WERI-Rb-1 (cell line): ENCODE measurements around the gene TOX3.

Experiments
- DNase-seq: peaks from one replicate; pipeline ENCODE4 v3.0.0-alpha.2; 2020
- H3K27ac ChIP-seq: fragments of 250-450 bp; sonication (Bioruptor Pico); 2 replicates; pipeline ENCODE4 v1.5.1; 2020; ENCODE audit warnings: mild to moderate bottlenecking, moderate library complexity
- H3K27me3 ChIP-seq: fragments of 250-450 bp; sonication (Bioruptor Pico); 2 replicates; pipeline ENCODE4 v1.5.1; 2021; ENCODE audit warnings: mild to moderate bottlenecking, low read depth, moderate library complexity; ENCODE audit not compliant: insufficient read depth, severe bottlenecking
- H3K36me3 ChIP-seq: fragments of 250-450 bp; sonication (Bioruptor Pico); 2 replicates; pipeline ENCODE4 v1.5.1; 2020; ENCODE audit warnings: mild to moderate bottlenecking, moderate library complexity
- H3K4me3 ChIP-seq: 2 replicates; pipeline ENCODE4 v1.5.1; 2011; ENCODE audit warnings: low read depth, mild to moderate bottlenecking, control low read depth, low read length
- H3K9me3 ChIP-seq: fragments of 250-450 bp; sonication (Bioruptor Pico); 2 replicates; pipeline ENCODE4 v1.5.1; 2021; ENCODE audit warnings: mild to moderate bottlenecking, moderate library complexity; ENCODE audit not compliant: severe bottlenecking
- CTCF ChIP-seq: IDR thresholded peaks from 2 replicates; pipeline ENCODE4 v1.5.1; 2011; ENCODE audit warnings: low read depth, mild to moderate bottlenecking, control low read depth, inconsistent platforms, low read length

The TOX3 gene

GRCh38 chr16:52487849-52488457 is 59.0 kb downstream of the TOX3 start:
- Histone ChIP-seq H3K36me3 (no peaks in the 10 kb centered on the region), H3K27ac (no peak overlapping the region), H3K27me3 (no peaks in the 10 kb centered on the region), H3K9me3 (no peaks in the 10 kb centered on the region), H3K4me3 (no peak overlapping the region)
- no peak for DNase-seq
- no peak for TF ChIP-seq CTCF

- Histone ChIP-seq H3K27ac (no peak overlapping the region), H3K4me3 (no peak overlapping the region), H3K27me3 (no peaks in the 10 kb centered on the region), H3K9me3 (no peaks in the 10 kb centered on the region), H3K36me3 (no peaks in the 10 kb centered on the region)
- DNase-seq: no peak
- TF ChIP-seq CTCF: no peak
These were observed 66.7 kb downstream of the TOX3 start for GRCh38 chr16:52480237-52480636.

GRCh38 chr16:52476111-52476510 is 70.8 kb downstream of the TOX3 start:
- Histone ChIP-seq H3K27me3 (no peaks in the 10 kb centered on the region), H3K36me3 (no peaks in the 10 kb centered on the region), H3K4me3 (no peak overlapping the region), H3K27ac (no peak overlapping the region), H3K9me3 (no peaks in the 10 kb centered on the region)
- no peak for DNase-seq
- TF ChIP-seq CTCF: no peak

- no peaks in the 10 kb centered on the region for H3K9me3 ChIP-seq
- H3K4me3 ChIP-seq: no peak overlapping the region
- H3K27ac ChIP-seq: no peak overlapping the region
- H3K36me3 ChIP-seq: no peaks in the 10 kb centered on the region
- no peak for DNase-seq
- H3K27me3 ChIP-seq: no peaks in the 10 kb centered on the region
- no peak for TF ChIP-seq CTCF
These were observed 72.3 kb downstream of the TOX3 start for GRCh38 chr16:52474679-52475078.

GRCh38 chr16:52473096-52473495 is 73.8 kb downstream of the TOX3 start:
- TF ChIP-seq CTCF: no peak
- Histone ChIP-seq H3K4me3 (no peak overlapping the region), H3K27ac (no peak overlapping the region), H3K27me3 (no peaks in the 10 kb centered on the region), H3K36me3 (no peaks in the 10 kb centered on the region), H3K9me3 (no peaks in the 10 kb centered on the region)
- no peak for DNase-seq
